Thyroid gland (tissue), 4 donors: ENCODE results near the gene EXD3. TPM values are rescaled to one million over a fixed set of nuclear protein-coding genes. Genes with fewer than 3 reads are reported as not detected.

ENCODE experiments used
- DNase-seq, 2 donors: peaks; one replicate each; pipeline ENCODE4 v3.0.0-alpha.2; 2019
- H3K27ac ChIP-seq, 3 donors: fragments of 200-600 bp; sonication (generic); 1 replicate in 2 of 3; 2 replicates in 1 of 3; pipeline ENCODE4 v1.5.1; 2016 to 2019; ENCODE audit warnings: mild to moderate bottlenecking in 1 of 3, moderate library complexity in 1 of 3
- H3K27me3 ChIP-seq: fragments of 200-600 bp; sonication (generic); one replicate; pipeline ENCODE4 v1.5.1; 2019
- H3K36me3 ChIP-seq, 2 donors: fragments of 200-600 bp; sonication (generic); one replicate each; pipeline ENCODE4 v1.5.1; 2016 to 2019
- H3K4me1 ChIP-seq, 2 donors: fragments of 200-600 bp; sonication (generic); one replicate each; pipeline ENCODE4 v1.5.1; 2017 to 2019
- H3K4me3 ChIP-seq, 3 donors: fragments of 200-600 bp; sonication (generic); replicated peaks in 1 of 3; 1 replicate in 2 of 3; 2 replicates in 1 of 3; pipeline ENCODE4 v1.5.1; 2016; ENCODE audit warnings: mild to moderate bottlenecking in 1 of 3
- H3K9me3 ChIP-seq: fragments of 200-600 bp; sonication (generic); one replicate; pipeline ENCODE4 v1.5.1; 2017
- CTCF ChIP-seq, 6 experiments: fragments of 200-600 bp in 3 of 6; fragments of 450-650 bp in 3 of 6; sonication (generic) in 3 of 6; IDR thresholded peaks; one replicate each; pipeline ENCODE4 v1.5.1; 2016 to 2019; ENCODE audit warnings: antibody characterized with exemption in 6 of 6, mild to moderate bottlenecking in 2 of 6, inconsistent platforms in 1 of 6, moderate library complexity in 1 of 6
- POLR2A ChIP-seq, 2 donors: fragments of 450-650 bp; IDR thresholded peaks; one replicate each; pipeline ENCODE4 v1.6.1; 2017; ENCODE audit warnings: antibody characterized with exemption in 2 of 2, mild to moderate bottlenecking in 2 of 2, moderate library complexity in 1 of 2
- WGBS, 2 donors: methylation state at CpG; one replicate each; pipeline ENCODE4 v1.1.5; 2017; 5-methylcytosine and 5-hydroxymethylcytosine counted together
- intact Hi-C: fragments of 100-400 bp; cut with DNase I; formaldehyde crosslinking; loops from one replicate; pipeline ENCODE4 v1.15.1; 2023
- total RNA-seq, 4 donors: library from RNA; depleted of rRNA; stranded (reverse); fragments of >200 nt; gene quantifications; one replicate each; pipeline ENCODE4 v1.2.3, GENCODE V29; 2016

Gene EXD3
- total RNA-seq, 4 donors from 2014 or later, result 13.0 to 32.0 (median 26.6) TPM

- H3K27me3 ChIP-seq, result no peaks in the 10 kb centered on the region
- no peak overlapping the region for H3K4me3 ChIP-seq
- no peaks in the 10 kb centered on the region for H3K9me3 ChIP-seq
- H3K27ac ChIP-seq, result no peak overlapping the region
- TF ChIP-seq POLR2A (IDR thresholded peaks at IDR 0.05), result no peak
- TF ChIP-seq CTCF (IDR thresholded peaks at IDR 0.05), result no peak
- H3K36me3 ChIP-seq, result no peaks in the 10 kb centered on the region
- H3K4me1 ChIP-seq, result no peaks in the 10 kb centered on the region
- intact Hi-C loops, result no loop called here
- 91 to 96% methylated on average over 9 to 14 of the region's 25 CpGs for WGBS, 2 donors
- no peak for DNase-seq
Measured at GRCh38 chr9:137371946-137372651, 50.9 kb downstream of the EXD3 start.

- H3K4me1 ChIP-seq, result no peaks in the 10 kb centered on the region
- H3K9me3 ChIP-seq, result no peaks in the 10 kb centered on the region
- intact Hi-C loops, result no loop called here
- 100% methylated on average over 5 to 6 of the region's 16 CpGs for whole genome bisulfite sequencing, 2 donors
- no peak overlapping the region for H3K4me3 ChIP-seq
- no peaks in the 10 kb centered on the region for H3K27me3 ChIP-seq
- TF ChIP-seq CTCF (IDR thresholded peaks at IDR 0.05) (no peak), POLR2A (IDR thresholded peaks at IDR 0.05) (no peak)
- H3K27ac ChIP-seq, result no peak overlapping the region
- no peaks in the 10 kb centered on the region for H3K36me3 ChIP-seq
- no peak for DNase-seq
Measured at GRCh38 chr9:137371521-137371941, 51.4 kb downstream of the EXD3 start.

- intact Hi-C loops, result no loop called here
- DNase-seq, result no peak
- H3K27ac ChIP-seq, result no peak overlapping the region
- no peaks in the 10 kb centered on the region for H3K27me3 ChIP-seq
- H3K4me1 ChIP-seq, result no peaks in the 10 kb centered on the region
- 75 to 87% methylated on average over 44 of the region's 52 CpGs for WGBS, 2 donors
- H3K4me3 ChIP-seq, result no peak overlapping the region
- no peaks in the 10 kb centered on the region for H3K36me3 ChIP-seq
- no peaks in the 10 kb centered on the region for H3K9me3 ChIP-seq
- TF ChIP-seq POLR2A (IDR thresholded peaks at IDR 0.05), result no peak
- no peak for TF ChIP-seq CTCF (IDR thresholded peaks at IDR 0.05)
Measured at GRCh38 chr9:137370865-137371520, 52.0 kb downstream of the EXD3 start.

GRCh38 chr9:137369911-137370764 lies 52.8 kb downstream of the EXD3 start:
- H3K27me3 ChIP-seq, result no peaks in the 10 kb centered on the region
- DNase-seq, result no peak
- no peaks in the 10 kb centered on the region for H3K36me3 ChIP-seq

More at GRCh38 chr9:137369911-137370764, 52.8 kb downstream of the EXD3 start:
- Histone ChIP-seq H3K4me3 (no peak overlapping the region), H3K4me1 (no peaks in the 10 kb centered on the region), H3K9me3 (no peaks in the 10 kb centered on the region), H3K27ac (no peak overlapping the region)
- TF ChIP-seq CTCF (IDR thresholded peaks at IDR 0.05) (no peak), POLR2A (IDR thresholded peaks at IDR 0.05) (no peak)
- intact Hi-C loops, result no loop called here
- 80 to 84% methylated on average over 13 to 16 of the region's 20 CpGs for WGBS, 2 donors
